HG03457 (cell line): ENCODE data around the gene PLA2G1B.
"Not testable (repeated sequence)": the region's sequence is repeated elsewhere in the genome, so short reads cannot be mapped to it uniquely, and the experiment has no call there.

Experiments used
- ATAC-seq: cut with Tn5 transposase; IDR thresholded peaks from one replicate; pipeline ENCODE4 v1.9.1; 2021; ENCODE audit warnings: moderate number of reproducible peaks; ENCODE audit not compliant: unreplicated experiment

The PLA2G1B gene

GRCh38 chr12:120359128-120359527 lies 31.5 kb upstream of the PLA2G1B start:
- no peak for ATAC-seq

GRCh38 chr12:120358412-120359100 lies 31.0 kb upstream of the PLA2G1B start:
- no peak for ATAC-seq

- no peak for ATAC-seq
These were observed 29.5 kb upstream of the PLA2G1B start for GRCh38 chr12:120357104-120357503.

GRCh38 chr12:120356567-120357030 lies 29.0 kb upstream of the PLA2G1B start:
- no peak for ATAC-seq

- ATAC-seq, result no peak
These were observed 26.2 kb upstream of the PLA2G1B start for GRCh38 chr12:120353556-120354317.

- no peak for ATAC-seq
These were observed 25.6 kb upstream of the PLA2G1B start for GRCh38 chr12:120353136-120353535.

GRCh38 chr12:120352117-120352516 lies 24.5 kb upstream of the PLA2G1B start:
- no peak for ATAC-seq

GRCh38 chr12:120350576-120351350 lies 23.2 kb upstream of the PLA2G1B start:
- no peak for ATAC-seq

GRCh38 chr12:120347766-120348165 lies 20.2 kb upstream of the PLA2G1B start:
- no peak for ATAC-seq

GRCh38 chr12:120346681-120347080 lies 19.1 kb upstream of the PLA2G1B start:
- ATAC-seq, result no peak

- no peak for ATAC-seq
These were observed 18.5 kb upstream of the PLA2G1B start for GRCh38 chr12:120346031-120346430.

- no peak for ATAC-seq
These were observed 16.1 kb upstream of the PLA2G1B start for GRCh38 chr12:120343692-120344091.

GRCh38 chr12:120343039-120343537 lies 15.5 kb upstream of the PLA2G1B start:
- no peak for ATAC-seq

- ATAC-seq, result no peak
These were observed 14.8 kb upstream of the PLA2G1B start for GRCh38 chr12:120342175-120343038.

GRCh38 chr12:120339256-120339655 lies 11.7 kb upstream of the PLA2G1B start:
- ATAC-seq, result no peak

GRCh38 chr12:120337730-120338129 lies 10.2 kb upstream of the PLA2G1B start:
- no peak for ATAC-seq

GRCh38 chr12:120336392-120336791 lies 8.8 kb upstream of the PLA2G1B start:
- not testable (repeated sequence) for ATAC-seq

- ATAC-seq, result not testable (repeated sequence)
These were observed 7.9 kb upstream of the PLA2G1B start for GRCh38 chr12:120335447-120335846.

- ATAC-seq, result no peak
These were observed 4.9 kb upstream of the PLA2G1B start for GRCh38 chr12:120332523-120332922.

- ATAC-seq, result no peak
These were observed 4.5 kb upstream of the PLA2G1B start for GRCh38 chr12:120332041-120332440.
